Astrocyte of the cerebellum (primary cell): ENCODE measurements around the gene STARD7.

ENCODE experiments used
- DNase-seq: peaks from one replicate; pipeline ENCODE4 v3.0.0-alpha.2; 2011; ENCODE audit warnings: low read depth
- H3K4me3 ChIP-seq: 2 replicates; pipeline ENCODE4 v1.5.1; 2011; ENCODE audit warnings: mild to moderate bottlenecking, low read depth, low read length, moderate library complexity
- in situ Hi-C: cut with HindIII; loops from 2 replicates; pipeline ENCODE4 v1.10.0; 2017; ENCODE audit warnings: low sequenced_read_pairs
- TF ChIP-seq, protein P1 (sequence below): IDR thresholded peaks from 2 replicates; pipeline ENCODE4 v1.5.1; 2012; ENCODE audit warnings: low read length, low read depth, moderate library complexity, mild to moderate bottlenecking; ENCODE audit errors: missing control alignments

The STARD7 gene

DNA sequence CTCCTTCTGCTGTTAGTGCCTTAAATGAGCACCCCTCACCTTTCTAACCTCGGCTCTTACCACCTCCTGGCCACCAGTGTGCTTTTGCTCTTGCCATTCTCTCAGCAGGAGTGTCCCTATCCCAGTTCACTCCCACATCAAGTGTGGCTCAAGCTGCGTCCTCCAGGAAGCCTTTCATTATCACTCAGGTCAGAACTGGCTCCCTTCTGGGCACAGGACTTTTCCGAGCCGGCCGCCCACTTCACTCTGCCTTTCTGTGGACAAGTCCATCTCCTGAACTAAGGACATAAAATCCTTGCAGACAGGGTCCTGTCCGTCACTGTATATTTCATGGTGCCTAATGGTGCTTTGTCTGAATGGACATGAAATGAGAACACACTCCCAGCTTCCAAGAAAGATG is 41.6 kb upstream of the STARD7 start:
- TF ChIP-seq, protein P1, sequence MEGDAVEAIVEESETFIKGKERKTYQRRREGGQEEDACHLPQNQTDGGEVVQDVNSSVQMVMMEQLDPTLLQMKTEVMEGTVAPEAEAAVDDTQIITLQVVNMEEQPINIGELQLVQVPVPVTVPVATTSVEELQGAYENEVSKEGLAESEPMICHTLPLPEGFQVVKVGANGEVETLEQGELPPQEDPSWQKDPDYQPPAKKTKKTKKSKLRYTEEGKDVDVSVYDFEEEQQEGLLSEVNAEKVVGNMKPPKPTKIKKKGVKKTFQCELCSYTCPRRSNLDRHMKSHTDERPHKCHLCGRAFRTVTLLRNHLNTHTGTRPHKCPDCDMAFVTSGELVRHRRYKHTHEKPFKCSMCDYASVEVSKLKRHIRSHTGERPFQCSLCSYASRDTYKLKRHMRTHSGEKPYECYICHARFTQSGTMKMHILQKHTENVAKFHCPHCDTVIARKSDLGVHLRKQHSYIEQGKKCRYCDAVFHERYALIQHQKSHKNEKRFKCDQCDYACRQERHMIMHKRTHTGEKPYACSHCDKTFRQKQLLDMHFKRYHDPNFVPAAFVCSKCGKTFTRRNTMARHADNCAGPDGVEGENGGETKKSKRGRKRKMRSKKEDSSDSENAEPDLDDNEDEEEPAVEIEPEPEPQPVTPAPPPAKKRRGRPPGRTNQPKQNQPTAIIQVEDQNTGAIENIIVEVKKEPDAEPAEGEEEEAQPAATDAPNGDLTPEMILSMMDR = no peak
- no peak overlapping the region for H3K4me3 ChIP-seq
- in situ Hi-C loops = no loop called here
- no peak for DNase-seq

DNA sequence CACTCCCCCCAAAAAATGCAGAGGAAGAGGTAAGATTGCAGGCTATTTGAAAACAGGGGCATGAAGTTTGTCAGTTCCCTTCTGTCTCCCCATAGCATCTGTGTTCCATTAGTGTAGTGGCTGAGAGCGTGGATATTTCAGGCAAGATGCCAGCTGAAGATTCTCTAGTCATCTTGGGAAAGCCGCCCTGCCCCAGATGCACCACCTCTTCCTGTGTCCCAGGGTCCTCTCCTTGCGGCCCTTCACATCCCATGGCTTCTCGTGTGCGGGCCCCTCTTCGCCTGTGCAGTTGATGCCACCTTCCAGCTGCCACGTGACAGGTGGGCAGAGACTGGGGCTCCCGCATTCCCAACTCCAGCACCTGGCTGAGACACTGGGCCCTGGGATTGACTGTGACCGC is 41.0 kb upstream of the STARD7 start:
- TF ChIP-seq, protein P1 = no peak

DNA sequence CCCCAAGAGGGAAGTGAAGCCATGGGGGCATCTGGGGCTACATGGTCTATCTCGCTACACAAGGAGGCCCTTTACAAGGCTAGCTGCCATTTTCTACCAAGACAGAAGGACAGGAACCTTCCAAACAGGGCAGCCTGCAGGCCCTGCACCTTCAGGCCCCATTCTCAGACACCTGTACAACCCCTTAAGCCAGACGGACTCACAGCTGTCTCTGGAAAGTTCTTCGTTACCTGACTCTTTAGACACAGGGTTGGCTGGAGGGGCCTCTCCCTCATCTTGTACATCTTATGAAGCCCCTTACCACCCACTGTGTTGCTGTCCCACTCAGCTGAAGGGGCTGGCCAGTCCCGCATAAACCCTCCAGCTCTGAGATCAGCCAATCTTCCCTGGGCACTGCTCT is 40.0 kb upstream of the STARD7 start:
- TF ChIP-seq, protein P1 = no peak
- no peak for DNase-seq
- H3K4me3 ChIP-seq = no peak overlapping the region
- in situ Hi-C loops = no loop called here

More for the DNA sequence above, 41.0 kb upstream of the STARD7 start:
- DNase-seq = no peak
- H3K4me3 ChIP-seq = no peak overlapping the region
- in situ Hi-C loops = no loop called here

DNA sequence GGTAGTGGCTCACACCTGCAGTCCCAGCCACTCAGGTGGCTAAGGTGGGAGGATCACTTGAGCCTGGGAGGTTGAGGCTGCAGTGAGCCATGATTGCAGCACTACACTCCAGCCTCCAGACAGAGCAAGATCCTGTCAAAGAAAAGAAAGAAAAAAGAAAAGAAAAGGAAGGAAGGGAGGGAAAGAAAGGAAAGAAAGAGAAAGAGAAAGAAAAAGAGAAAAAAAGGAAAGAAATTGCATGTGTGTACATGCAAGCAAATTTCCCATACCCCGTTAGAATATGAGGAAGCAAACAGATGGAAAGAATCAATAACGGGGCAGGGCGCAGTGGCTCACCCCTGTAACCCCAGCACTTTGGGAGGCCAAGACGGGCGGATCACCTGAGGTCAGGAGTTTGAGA is 39.3 kb upstream of the STARD7 start:
- in situ Hi-C loops = no loop called here
- H3K4me3 ChIP-seq = no peak overlapping the region
- DNase-seq = no peak
- TF ChIP-seq, protein P1 = no peak

DNA sequence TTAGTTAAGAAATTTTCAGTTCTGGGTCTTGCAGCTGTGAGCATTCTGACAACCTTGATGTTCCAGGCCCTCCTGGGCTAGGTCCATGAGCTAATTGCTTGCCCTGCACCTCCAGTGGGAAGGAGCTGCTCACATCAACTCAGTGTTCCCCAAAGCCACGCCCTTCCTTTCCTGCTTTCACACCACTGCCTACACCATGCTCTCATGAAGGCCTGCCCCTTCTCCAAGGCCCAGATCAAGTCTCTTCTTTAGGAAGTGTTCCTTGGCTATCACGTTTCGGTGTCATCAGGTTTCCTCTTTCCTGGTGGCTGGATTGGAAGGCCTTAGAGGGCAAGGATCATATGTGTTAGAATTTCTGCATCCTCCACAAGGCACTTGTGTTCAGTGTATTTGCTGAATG is 38.4 kb upstream of the STARD7 start:
- H3K4me3 ChIP-seq = no peak overlapping the region
- no peak for DNase-seq
- in situ Hi-C loops = no loop called here
- TF ChIP-seq, protein P1 = no peak

DNA sequence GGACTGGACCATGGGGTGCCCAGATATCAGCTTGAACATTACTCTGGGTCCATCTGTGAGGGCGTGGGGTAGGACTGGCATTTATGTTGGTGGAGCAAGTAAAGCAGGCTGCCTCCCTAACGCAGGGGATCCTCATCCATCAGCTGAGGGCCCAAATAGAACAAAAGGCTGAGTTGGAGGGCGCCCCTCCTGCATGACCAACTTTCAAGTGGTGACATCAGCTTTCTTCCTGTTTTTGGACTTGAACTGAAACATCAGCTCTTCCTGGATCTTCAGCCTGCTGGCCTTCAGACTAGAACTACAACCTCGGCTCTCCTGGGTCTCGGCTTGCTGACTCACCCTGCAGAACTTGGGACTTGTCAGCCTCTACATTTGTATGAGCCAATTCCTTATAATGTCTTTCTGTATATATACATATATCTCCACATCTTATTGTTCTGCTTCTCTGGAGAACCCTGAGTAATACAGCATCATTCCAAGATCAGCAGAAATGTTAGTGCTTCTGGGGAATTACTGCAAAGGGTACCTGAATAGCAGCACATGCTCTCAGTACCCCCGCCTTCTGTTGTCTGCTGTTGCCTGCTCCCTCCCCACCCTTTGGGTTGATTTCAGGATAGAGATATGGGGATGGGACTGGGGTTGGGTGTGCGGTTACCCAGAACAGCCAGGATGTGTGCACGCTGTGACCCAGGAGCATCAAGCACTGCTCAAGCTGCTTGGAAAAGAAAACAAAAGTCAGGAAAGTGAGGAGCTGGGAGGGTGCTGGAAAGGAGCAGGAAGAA is 37.2 kb upstream of the STARD7 start:
- no peak for DNase-seq
- no peak overlapping the region for H3K4me3 ChIP-seq
- in situ Hi-C loops = no loop called here
- TF ChIP-seq, protein P1 = no peak
